MM.1S (cell line): ENCODE measurements around the gene PATL1.

ENCODE experiments used
- DNase-seq: peaks from one replicate; pipeline ENCODE4 v3.0.0-alpha.2; 2015
- H2AFZ ChIP-seq: fragments of 300-600 bp; sonication (generic); 2 replicates; pipeline ENCODE4 v1.6.0; 2016; ENCODE audit warnings: antibody characterized with exemption, low read length
- H3F3A ChIP-seq: fragments of 300-600 bp; sonication (generic); 2 replicates; pipeline ENCODE4 v1.6.1; 2016; ENCODE audit warnings: mild to moderate bottlenecking, antibody characterized with exemption, low read length, moderate library complexity, mixed read lengths; ENCODE audit not compliant: insufficient read depth
- H3K27ac ChIP-seq: fragments of 300-600 bp; sonication (generic); 2 replicates; pipeline ENCODE4 v1.5.1; 2016; ENCODE audit warnings: mild to moderate bottlenecking, low read length
- H3K27me3 ChIP-seq: fragments of 300-600 bp; sonication (generic); replicated peaks from 2 replicates; pipeline ENCODE4 v1.6.0; 2016; ENCODE audit warnings: low read length; ENCODE audit not compliant: insufficient read depth
- H3K36me3 ChIP-seq: fragments of 300-600 bp; sonication (generic); replicated peaks from 2 replicates; pipeline ENCODE4 v1.6.1; 2016; ENCODE audit warnings: mild to moderate bottlenecking, low read length, mixed read lengths; ENCODE audit not compliant: insufficient read depth
- H3K4me1 ChIP-seq: fragments of 300-600 bp; sonication (generic); 2 replicates; pipeline ENCODE4 v1.6.1; 2016; ENCODE audit warnings: low read length, mixed read lengths
- H3K4me2 ChIP-seq: fragments of 300-600 bp; sonication (generic); 2 replicates; pipeline ENCODE4 v1.6.0; 2016; ENCODE audit warnings: low read depth, low read length
- H3K4me3 ChIP-seq: fragments of 300-600 bp; sonication (generic); 2 replicates; pipeline ENCODE4 v1.5.1; 2016; ENCODE audit warnings: low read length, mixed read lengths
- H3K79me2 ChIP-seq: fragments of 300-600 bp; sonication (generic); 2 replicates; pipeline ENCODE4 v1.6.1; 2016; ENCODE audit warnings: mixed run types, low read length, mixed read lengths
- H3K9ac ChIP-seq: fragments of 300-600 bp; sonication (generic); 2 replicates; pipeline ENCODE4 v1.6.1; 2016; ENCODE audit warnings: low read length, mixed read lengths
- H3K9me2 ChIP-seq: fragments of 300-600 bp; sonication (generic); replicated peaks from 2 replicates; pipeline ENCODE4 v1.6.1; 2016; ENCODE audit warnings: mild to moderate bottlenecking, low read length, mixed read lengths; ENCODE audit not compliant: insufficient read depth
- H3K9me3 ChIP-seq: fragments of 300-600 bp; sonication (generic); replicated peaks from 2 replicates; pipeline ENCODE4 v1.6.1; 2016; ENCODE audit warnings: mild to moderate bottlenecking, low read length, mixed read lengths; ENCODE audit not compliant: insufficient read depth
- H4K20me1 ChIP-seq: fragments of 300-600 bp; sonication (generic); 2 replicates; pipeline ENCODE4 v1.6.1; 2016; ENCODE audit warnings: mild to moderate bottlenecking, low read length, moderate library complexity, mixed read lengths; ENCODE audit not compliant: insufficient read depth
- CTCF ChIP-seq: fragments of 300-600 bp; sonication (generic); IDR thresholded peaks from 2 replicates; pipeline ENCODE4 v1.5.1; 2016; ENCODE audit warnings: antibody characterized with exemption, low read length, mixed read lengths
- EZH2 ChIP-seq: fragments of 300-600 bp; sonication (generic); optimal IDR thresholded peaks from 2 replicates; pipeline ENCODE3; 2017; ENCODE audit warnings: low read depth, mild to moderate bottlenecking, antibody characterized with exemption, low read length, mixed read lengths
- EZH2phosphoT487 ChIP-seq: fragments of 300-600 bp; sonication (generic); IDR thresholded peaks from 2 replicates; pipeline ENCODE4 v1.6.1; 2018; ENCODE audit warnings: antibody characterized with exemption, low read length

Gene PATL1

GRCh38 chr11:59611570-59612565 lies 57.0 kb downstream of the PATL1 start:
- H3K9ac ChIP-seq = no peak overlapping the region
- H3K79me2 ChIP-seq = peaks cover 77% of the 10 kb centered on the region
- no peak for TF ChIP-seq CTCF
- no peak for TF ChIP-seq EZH2
- no peak for TF ChIP-seq EZH2phosphoT487
- no peaks in the 10 kb centered on the region; the same call in 1 of the 2 replicates for H3F3A ChIP-seq
- peaks cover 10% of the 10 kb centered on the region; the same call in 1 of the 2 replicates for H3K36me3 ChIP-seq
- no peak overlapping the region for H3K27ac ChIP-seq
- no peaks in the 10 kb centered on the region for H3K27me3 ChIP-seq
- H3K4me3 ChIP-seq = no peak overlapping the region
- no peak overlapping the region for H2AFZ ChIP-seq
- DNase-seq = no peak
- H3K4me2 ChIP-seq = no peak overlapping the region
- no peaks in the 10 kb centered on the region for H3K9me2 ChIP-seq
- H4K20me1 ChIP-seq = peaks cover 5% of the 10 kb centered on the region; the same call in 1 of the 2 replicates
- peaks cover 12% of the 10 kb centered on the region for H3K4me1 ChIP-seq
- no peaks in the 10 kb centered on the region for H3K9me3 ChIP-seq

GRCh38 chr11:59610289-59610688 lies 58.5 kb downstream of the PATL1 start:
- Histone ChIP-seq H3K36me3 (peaks cover 19% of the 10 kb centered on the region; the same call in 1 of the 2 replicates), H3F3A (no peaks in the 10 kb centered on the region), H3K4me3 (no peak overlapping the region), H3K4me2 (no peak overlapping the region), H3K9me2 (no peaks in the 10 kb centered on the region), H3K27me3 (no peaks in the 10 kb centered on the region), H3K79me2 (peaks cover 92% of the 10 kb centered on the region), H3K27ac (no peak overlapping the region), H3K9me3 (no peaks in the 10 kb centered on the region), H2AFZ (no peak overlapping the region), H3K9ac (no peak overlapping the region), H3K4me1 (peaks cover 12% of the 10 kb centered on the region), H4K20me1 (peaks cover 5% of the 10 kb centered on the region; the same call in 1 of the 2 replicates)
- DNase-seq = no peak
- TF ChIP-seq EZH2 (no peak), CTCF (no peak), EZH2phosphoT487 (no peak)

GRCh38 chr11:59607703-59608454 lies 61.0 kb downstream of the PATL1 start:
- no peaks in the 10 kb centered on the region for H3K9me2 ChIP-seq
- H3K9me3 ChIP-seq = no peaks in the 10 kb centered on the region
- no peak for TF ChIP-seq EZH2phosphoT487
- TF ChIP-seq CTCF = no peak
- no peak for TF ChIP-seq EZH2
- peaks cover 87% of the 10 kb centered on the region for H3K79me2 ChIP-seq
- no peaks in the 10 kb centered on the region for H3K27me3 ChIP-seq
- peaks cover 19% of the 10 kb centered on the region; the same call in 1 of the 2 replicates for H3K36me3 ChIP-seq
- no peak overlapping the region for H3K4me3 ChIP-seq
- no peak overlapping the region for H3K27ac ChIP-seq
- DNase-seq = no peak
- no peaks in the 10 kb centered on the region for H3F3A ChIP-seq
- H3K9ac ChIP-seq = no peak overlapping the region
- H2AFZ ChIP-seq = no peak overlapping the region
- H3K4me2 ChIP-seq = no peak overlapping the region
- peaks cover 5% of the 10 kb centered on the region; the same call in 1 of the 2 replicates for H4K20me1 ChIP-seq
- 0 out of 2 replicates have a peak, but pooled peaks cover 4% of the 10 kb centered on the region for H3K4me1 ChIP-seq
